Measurements from ENCODE around the gene SPHK2.

GRCh38 chr19:48634424-48635262 lies 15.3 kb downstream of the SPHK2 start:
- TF ChIP-seq ZNF274 (IDR thresholded peaks at IDR 0.05; ENCODE audit: low read depth, low read length) = no peak
- no peak for TF ChIP-seq YY1 (IDR thresholded peaks at IDR 0.05; ENCODE audit: insufficient read depth, insufficient read length)
